ENCODE data around the gene UBA52.
"Not testable (repeated sequence)": the region's sequence is repeated elsewhere in the genome, so short reads cannot be mapped to it uniquely, and the experiment has no call there.

Gene UBA52
- long read RNA-seq, transcript UBA52-209 (4 exons, 514 nt), result minor isoform, 21 of 605 reads
- long read RNA-seq, transcript UBA52-207 (6 exons, 764 nt), result minor isoform, 7 of 605 reads
- long read RNA-seq, transcript UBA52-202 (5 exons, 2,845 nt), result minor isoform, 163 of 605 reads
- long read RNA-seq, transcript UBA52-201 (5 exons, 572 nt), result major isoform, 401 of 605 reads
- long read RNA-seq, partial matches to known transcripts, result 2 of 605 reads
- long read RNA-seq, other reads (novel, unspliced or antisense), result 7 of 605 reads

GRCh38 chr19:18571564-18572344, at the start of gene UBA52:
UBA52 (plus strand) TSS chr19:18571857; CDS start chr19:18573301, 1,444 bp downstream.
- DNase-seq (ENCODE audit: low read depth in 1 of 2, low spot score in 1 of 2), result peak; percentile 98
- Histone ChIP-seq H3K27me3 (ENCODE audit: insufficient read depth, poor library complexity, severe bottlenecking) (no peaks in the 10 kb centered on the region), H3K27ac (replicated peaks) (peak within 1 kb of the TSS; percentile 84), H3K4me3 (replicated peaks; ENCODE audit: insufficient read depth, low read length) (peak within 1 kb of the TSS; percentile 93)
- peak; percentile 76 for TF ChIP-seq GABPA (IDR thresholded peaks at IDR 0.05; ENCODE audit: low read depth)
- peak; percentile 38; the same call in 1 of the 2 replicates for TF ChIP-seq SPI1 (IDR thresholded peaks at IDR 0.05; ENCODE audit: borderline replicate concordance, low read depth)
- peak; percentile 75 for TF ChIP-seq REST (IDR thresholded peaks at IDR 0.05; ENCODE audit: insufficient replicate concordance, low read depth)
- TF ChIP-seq POLR2AphosphoS5 (IDR thresholded peaks at IDR 0.05; ENCODE audit: low read depth), result peak; percentile 96
- no peak for TF ChIP-seq CTCF (IDR thresholded peaks at IDR 0.05; ENCODE audit: insufficient read depth, low read length)

DNA sequence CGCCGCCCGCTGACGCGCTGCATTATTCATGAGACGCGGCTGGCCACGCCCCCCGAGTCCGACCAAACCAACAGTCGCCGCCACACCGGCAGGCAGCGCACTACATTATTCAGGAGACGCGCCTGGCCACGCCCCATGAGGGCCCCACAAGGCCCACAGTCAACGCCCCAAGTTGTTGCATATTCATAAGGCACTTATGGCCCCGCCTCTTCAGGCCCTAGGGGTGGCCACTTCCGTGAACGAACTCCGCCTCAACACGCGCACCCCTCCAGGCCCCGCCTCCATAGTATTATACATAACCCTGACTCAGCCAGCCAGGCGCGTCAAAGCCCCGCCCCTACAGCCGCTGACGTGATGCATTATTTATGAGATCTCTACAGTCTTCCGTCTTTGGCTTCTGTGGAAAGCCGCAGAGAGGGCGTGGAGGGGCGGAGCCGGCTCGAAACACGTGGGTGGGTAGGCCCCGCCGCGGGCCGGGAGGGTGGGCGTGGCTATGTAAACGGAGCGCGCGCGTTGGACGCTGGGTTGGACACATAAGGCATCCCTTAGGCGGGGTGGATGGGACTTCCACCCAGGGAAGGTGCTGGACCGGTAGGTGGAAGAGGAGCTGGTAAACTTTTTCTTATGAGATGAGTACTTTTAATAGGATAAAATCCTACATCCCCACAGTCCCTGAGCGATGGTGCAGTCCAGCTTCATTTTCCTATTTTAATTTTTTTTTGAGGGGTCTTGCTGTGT, 49.4 kb upstream of the UBA52 start:
- H3K27ac ChIP-seq (replicated peaks), result peak overlapping the region; percentile 79
- no peaks in the 10 kb centered on the region for H3K27me3 ChIP-seq (ENCODE audit: insufficient read depth, poor library complexity, severe bottlenecking)
- H3K4me3 ChIP-seq (replicated peaks; ENCODE audit: insufficient read depth, low read length), result peak overlapping the region; percentile 94
- TF ChIP-seq CTCF (IDR thresholded peaks at IDR 0.05; ENCODE audit: insufficient read depth, low read length) (no peak), SPI1 (IDR thresholded peaks at IDR 0.05; ENCODE audit: borderline replicate concordance, low read depth) (peak; percentile 39; the same call in 1 of the 2 replicates)
- peak; percentile 100 for DNase-seq (ENCODE audit: low read depth in 1 of 2, low spot score in 1 of 2)

GRCh38 chr19:18522862-18523440, 48.7 kb upstream of the UBA52 start:
- DNase-seq (ENCODE audit: low read depth in 1 of 2, low spot score in 1 of 2); H3K27me3 ChIP-seq (ENCODE audit: insufficient read depth, poor library complexity, severe bottlenecking): not testable (repeated sequence)
- peak overlapping the region; percentile 32 for H3K4me3 ChIP-seq (replicated peaks; ENCODE audit: insufficient read depth, low read length)
- peak overlapping the region; percentile 79 for H3K27ac ChIP-seq (replicated peaks)

DNA sequence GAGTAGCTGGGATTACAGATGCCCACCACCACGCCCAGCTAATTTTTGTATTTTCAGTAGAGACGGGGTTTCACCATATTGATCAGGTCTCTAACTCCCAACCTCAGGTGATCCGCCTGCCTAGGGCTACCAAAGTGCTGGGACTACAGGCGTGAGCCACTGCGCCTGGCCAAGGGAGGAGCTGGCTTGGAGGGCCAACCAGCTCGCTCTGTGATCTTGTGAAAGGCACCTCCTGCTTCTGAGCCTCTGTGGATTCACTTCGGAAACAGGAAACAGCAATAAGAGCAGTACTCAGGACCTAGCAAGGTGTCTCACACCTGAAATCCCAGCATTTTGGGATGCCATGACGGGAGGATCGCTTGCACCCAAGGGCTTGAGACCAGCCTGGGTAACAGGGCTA, 47.8 kb upstream of the UBA52 start:
- no peak for DNase-seq (ENCODE audit: low read depth in 1 of 2, low spot score in 1 of 2)
- Histone ChIP-seq H3K4me3 (replicated peaks; ENCODE audit: insufficient read depth, low read length) (no peak overlapping the region), H3K27me3 (ENCODE audit: insufficient read depth, poor library complexity, severe bottlenecking) (no peaks in the 10 kb centered on the region), H3K27ac (replicated peaks) (no peak overlapping the region)
- TF ChIP-seq POLR2AphosphoS5 (IDR thresholded peaks at IDR 0.05; ENCODE audit: low read depth) (no peak), REST (IDR thresholded peaks at IDR 0.05; ENCODE audit: insufficient replicate concordance, low read depth) (no peak), GABPA (IDR thresholded peaks at IDR 0.05; ENCODE audit: low read depth) (no peak), CTCF (IDR thresholded peaks at IDR 0.05; ENCODE audit: insufficient read depth, low read length) (no peak), SPI1 (IDR thresholded peaks at IDR 0.05; ENCODE audit: borderline replicate concordance, low read depth) (no peak)

Data from HL-60 (cell line).